GM12878 (cell line): ENCODE data around the gene SVEP1. TPM values are rescaled to one million over a fixed set of nuclear protein-coding genes. Genes with fewer than 3 reads are reported as not detected.

Experiments
- ATAC-seq: fragments of 200-7000 bp; cut with Tn5 transposase; 3 replicates; pipeline ENCODE4 v1.9.1; 2020; ENCODE audit warnings: mild to moderate bottlenecking, moderate library complexity
- BruUV-seq: library from RNA; stranded (reverse); fragments of 400-500 nt; replicated peaks from 2 replicates; lab custom pipeline; 2021; lab: Mats Ljungman, UMichigan
- CTCF ChIA-PET: fragments of 300-600 bp; sonication (Branson Sonifier 250); formaldehyde crosslinking; extraction: SDS; loops from one replicate; lab custom pipeline; 2021; ENCODE audit warnings: inconsistent platforms; lab: Yijun Ruan, JAX
- POLR2A ChIA-PET: fragments of 350-600 bp; formaldehyde crosslinking; extraction: SDS; loops from one replicate; lab custom pipeline; 2021; ENCODE audit warnings: inconsistent platforms; lab: Charles Lee
- RAD21 ChIA-PET: fragments of 300-600 bp; sonication (Branson Sonifier 250); formaldehyde crosslinking; loops from one replicate; lab custom pipeline; 2023; ENCODE audit warnings: antibody characterized with exemption; ENCODE audit not compliant: unreplicated experiment; lab: Charles Lee
- SMC1A ChIA-PET: fragments of 300-600 bp; sonication (Branson Sonifier 250); formaldehyde crosslinking; loops from one replicate; lab custom pipeline; 2023; ENCODE audit not compliant: unreplicated experiment, uncharacterized antibody; lab: Charles Lee
- DNase-seq: peaks from one replicate; pipeline ENCODE4 v3.0.0-alpha.2; 2011; ENCODE audit warnings: low read depth, low spot score
- FAIRE-seq: peaks from 3 replicates; lab custom pipeline; 2011; peaks lifted over from hg19 to GRCh38; lab: Jason Lieb, UNC
- H2AFZ ChIP-seq: 2 replicates; pipeline ENCODE4 v1.6.0; 2011; ENCODE audit warnings: low read depth, low read length, control low read depth; ENCODE audit not compliant: control insufficient read depth
- H3K27ac ChIP-seq: 2 replicates; pipeline ENCODE4 v1.5.1; 2011; ENCODE audit warnings: control low read depth; ENCODE audit not compliant: control insufficient read depth, insufficient read depth
- H3K27me3 ChIP-seq, 2 experiments: replicated peaks in 1 of 2; 2 replicates each; pipeline versions ENCODE4 v1.6.0 to v1.6.1; 2011; ENCODE audit warnings: low read length in 1 of 2; ENCODE audit not compliant: control insufficient read depth in 2 of 2, insufficient read depth in 2 of 2
- H3K36me3 ChIP-seq, 2 experiments: 2 replicates each; pipeline ENCODE4 v1.5.1; 2011; ENCODE audit warnings: low read length in 1 of 2; ENCODE audit not compliant: control insufficient read depth in 2 of 2, insufficient read depth in 2 of 2
- H3K4me1 ChIP-seq: 2 replicates; pipeline ENCODE4 v1.6.1; 2011; ENCODE audit warnings: mild to moderate bottlenecking, low read length, moderate library complexity, mixed read lengths; ENCODE audit not compliant: control insufficient read depth, insufficient read depth
- H3K4me2 ChIP-seq: 2 replicates; pipeline ENCODE4 v1.6.0; 2011; ENCODE audit warnings: control low read depth; ENCODE audit not compliant: control insufficient read depth, insufficient read depth
- H3K4me3 ChIP-seq: fragments of 200-600 bp; sonication (generic); 2 replicates; pipeline ENCODE4 v1.5.1; 2016
- H3K79me2 ChIP-seq: 2 replicates; pipeline ENCODE4 v1.6.0; 2011; ENCODE audit warnings: low read length; ENCODE audit not compliant: control insufficient read depth, insufficient read depth
- H3K9ac ChIP-seq: 2 replicates; pipeline ENCODE4 v1.8.0; 2011; ENCODE audit warnings: low read length, control low read depth, mixed read lengths; ENCODE audit not compliant: control insufficient read depth, insufficient read depth
- H3K9me3 ChIP-seq: replicated peaks from 3 replicates; pipeline ENCODE4 v1.5.1; 2011; ENCODE audit warnings: mild to moderate bottlenecking, low read length; ENCODE audit not compliant: control insufficient read depth, insufficient read depth
- H4K20me1 ChIP-seq: 2 replicates; pipeline ENCODE4 v1.6.0; 2011; ENCODE audit not compliant: control insufficient read depth, insufficient read depth
- CHD1 ChIP-seq: IDR thresholded peaks from 2 replicates; pipeline ENCODE4 v1.6.1; 2012; ENCODE audit warnings: low read depth, low read length, improper control_type of control experiment
- ETV6 ChIP-seq, 2 experiments: fragments of 450-650 bp in 1 of 2; IDR thresholded peaks in 1 of 2; conservative IDR thresholded peaks in 1 of 2; 2 replicates each; pipeline ENCODE4 v1.6.1; 2014; ENCODE audit warnings: antibody characterized with exemption in 1 of 2, borderline replicate concordance in 1 of 2, low read depth in 1 of 2, mild to moderate bottlenecking in 1 of 2, moderate library complexity in 1 of 2
- EZH2 ChIP-seq: IDR thresholded peaks from 2 replicates; pipeline ENCODE4 v1.6.1; 2012; ENCODE audit warnings: low read depth, mild to moderate bottlenecking, control low read depth, inconsistent platforms, low read length, borderline replicate concordance; ENCODE audit not compliant: control insufficient read depth
- FOXK2 ChIP-seq: fragments of 450-650 bp; IDR thresholded peaks from 2 replicates; pipeline ENCODE4 v1.6.1; 2017; ENCODE audit warnings: mild to moderate bottlenecking, moderate library complexity
- HDGF ChIP-seq: fragments of 450-650 bp; IDR thresholded peaks from 2 replicates; pipeline ENCODE4 v1.6.1; 2016; ENCODE audit warnings: antibody characterized with exemption
- MYB ChIP-seq: fragments of 150-350 bp; IDR thresholded peaks from 2 replicates; pipeline ENCODE4 v1.6.1; 2014; ENCODE audit warnings: mild to moderate bottlenecking, low read depth, low read length, borderline replicate concordance
- MYC ChIP-seq: IDR thresholded peaks from 2 replicates; pipeline ENCODE4 v1.6.1; 2011; ENCODE audit warnings: mild to moderate bottlenecking, low read length, moderate library complexity, inconsistent platforms; ENCODE audit not compliant: insufficient read depth, insufficient replicate concordance, insufficient read length, severe bottlenecking
- NFYA ChIP-seq: IDR thresholded peaks from 2 replicates; pipeline ENCODE4 v1.6.1; 2011; ENCODE audit warnings: low read depth, mild to moderate bottlenecking, low read length, improper control_type of control experiment, borderline replicate concordance
- NFYB ChIP-seq: IDR thresholded peaks from 2 replicates; pipeline ENCODE4 v1.6.1; 2011; ENCODE audit warnings: low read depth, mild to moderate bottlenecking, low read length, improper control_type of control experiment, moderate library complexity; ENCODE audit not compliant: insufficient read depth
- POLR2AphosphoS2 ChIP-seq: IDR thresholded peaks from 2 replicates; pipeline ENCODE4 v1.6.1; 2011; ENCODE audit warnings: low read depth, mild to moderate bottlenecking, low read length, improper control_type of control experiment, moderate library complexity
- RFX5 ChIP-seq: IDR thresholded peaks from 2 replicates; pipeline ENCODE4 v1.6.1; 2011; ENCODE audit warnings: low read depth, low read length, improper control_type of control experiment
- RUNX3 ChIP-seq: IDR thresholded peaks from 2 replicates; pipeline ENCODE4 v1.6.1; 2012; ENCODE audit warnings: low read length, inconsistent platforms
- SMC3 ChIP-seq: IDR thresholded peaks from 2 replicates; pipeline ENCODE4 v1.6.1; 2011; ENCODE audit warnings: low read length, improper control_type of control experiment, borderline replicate concordance
- SRF ChIP-seq, 2 experiments: IDR thresholded peaks; 2 replicates each; pipeline ENCODE4 v1.6.1; 2011; ENCODE audit warnings: low read depth in 2 of 2, low read length in 2 of 2, mild to moderate bottlenecking in 1 of 2, moderate library complexity in 1 of 2
- TBL1XR1 ChIP-seq: IDR thresholded peaks from 2 replicates; pipeline ENCODE4 v1.6.1; 2012; ENCODE audit warnings: low read depth, low read length, improper control_type of control experiment
- TCF12 ChIP-seq: IDR thresholded peaks from 2 replicates; pipeline ENCODE4 v1.6.1; 2011; ENCODE audit warnings: low read depth, mild to moderate bottlenecking, low read length
- TCF7 ChIP-seq: IDR thresholded peaks from 2 replicates; pipeline ENCODE4 v1.6.1; 2014; ENCODE audit warnings: antibody characterized with exemption, borderline replicate concordance
- WGBS: methylation state at CpG from one replicate; pipeline ENCODE4 v1.1.6; 2016; ENCODE audit warnings: low lambda C conversion rate; ENCODE audit not compliant: insufficient replicate concordance, insufficient coverage; ENCODE audit errors: missing lambda C conversion rate; 5-methylcytosine and 5-hydroxymethylcytosine counted together
- in situ Hi-C: fragments of 300-500 bp; cut with MboI; formaldehyde crosslinking; loops from 9 replicates; pipeline ENCODE4 v1.14.3; 2018; ENCODE audit warnings: mixed read lengths
- intact Hi-C: fragments of 100-400 bp; cut with micrococcal nuclease; formaldehyde crosslinking; loops from one replicate; pipeline ENCODE4 v1.14.2; 2022; ENCODE audit not compliant: unreplicated experiment
- polyA plus RNA-seq, 11 experiments: library from polyadenylated mRNA; depleted of rRNA in 4 of 11; unstranded in 6 of 11; stranded (reverse) in 5 of 11; fragments of >200 nt; fragmentation: Nextera tagmentation in 4 of 11; fragmentation: Illumina TruSeq in 1 of 11; extraction: Ambion mirVana in 4 of 11; extraction: Trizol in 1 of 11; gene quantifications; 1 replicate in 1 of 11; 2 replicates in 10 of 11; pipeline versions ENCODE4 v1.2.1 to v1.2.3, GENCODE V29; 2011 to 2016; ENCODE audit warnings: inconsistent platforms in 2 of 11, missing spikeins in 2 of 11, low read depth in 1 of 11
- total RNA-seq, 4 experiments: library from RNA; depleted of rRNA in 3 of 4; stranded (reverse); fragments of >200 nt in 3 of 4; fragmentation: Illumina TruSeq in 1 of 4; extraction: Trizol in 1 of 4; gene quantifications; 2 replicates each; pipeline versions ENCODE4 v1.2.1 to v1.2.3, GENCODE V29; 2013 to 2021
- TF ChIP-seq, protein P1 (sequence below): IDR thresholded peaks from 2 replicates; pipeline ENCODE4 v1.6.1; 2012; ENCODE audit warnings: low read depth, low read length, improper control_type of control experiment
- TF ChIP-seq, protein P2 (sequence below): IDR thresholded peaks from 2 replicates; pipeline ENCODE4 v1.6.1; 2012; ENCODE audit warnings: improper control_type of control experiment, low read depth, low read length; ENCODE audit not compliant: insufficient replicate concordance

The SVEP1 gene
- total and polyA plus RNA-seq, 10 of the 15 experiments (the other 5 are each of a cell fraction or from before 2014, with no cell fraction given) = under 0.01 to 0.05 (median 0.01) TPM; not detected in 5

DNA sequence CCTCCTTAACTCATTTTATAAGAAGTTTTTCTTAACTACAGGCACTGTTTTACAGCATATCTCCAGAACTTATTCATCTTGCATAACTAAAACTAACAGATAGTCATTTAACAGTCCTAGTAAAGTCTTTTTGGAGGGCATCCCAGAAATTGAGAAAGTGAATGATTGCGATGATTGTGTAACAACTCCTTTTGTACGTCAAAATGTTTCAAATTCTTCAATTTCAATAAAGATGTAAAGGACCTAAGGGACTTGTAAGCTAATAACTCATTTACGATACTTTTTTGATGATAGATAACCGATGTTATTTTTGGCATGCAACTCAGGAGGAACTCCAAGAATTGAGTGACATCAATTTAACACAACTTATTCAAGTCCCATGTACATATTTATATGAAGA lies 42.7 kb downstream of the SVEP1 start:
- DNase-seq = no peak
- H2AFZ ChIP-seq = no peak overlapping the region
- H3K9ac ChIP-seq = no peak overlapping the region
- intact Hi-C loops = no loop called here
- RAD21 ChIA-PET = no interaction called here
- H3K27me3 ChIP-seq = no peaks in the 10 kb centered on the region
- H3K4me1 ChIP-seq = no peaks in the 10 kb centered on the region
- in situ Hi-C loops = no loop called here
- H3K4me3 ChIP-seq = no peak overlapping the region
- ATAC-seq = no peak
- H3K79me2 ChIP-seq = no peaks in the 10 kb centered on the region
- H3K36me3 ChIP-seq = no peaks in the 10 kb centered on the region
- H3K9me3 ChIP-seq = no peaks in the 10 kb centered on the region
- no TSS peak for BruUV-seq
- TF ChIP-seq RUNX3 (no peak), HDGF (no peak), SMC3 (no peak), NFYB (no peak), TBL1XR1 (no peak), ETV6 (conservative IDR thresholded peaks at IDR 0.05 in 1 of 2, IDR thresholded peaks at IDR 0.05 in 1 of 2; ENCODE audit: borderline replicate concordance in 1 of 2, low read depth in 1 of 2) (no peak), FOXK2 (no peak), MYC (no peak), TCF12 (no peak), TCF7 (no peak), CHD1 (no peak), MYB (no peak), EZH2 (no peak), RFX5 (no peak), SRF (IDR thresholded peaks at IDR 0.05; ENCODE audit: low read depth in 2 of 2, low read length in 2 of 2) (no peak), POLR2AphosphoS2 (no peak), NFYA (no peak)
- TF ChIP-seq, protein P1, sequence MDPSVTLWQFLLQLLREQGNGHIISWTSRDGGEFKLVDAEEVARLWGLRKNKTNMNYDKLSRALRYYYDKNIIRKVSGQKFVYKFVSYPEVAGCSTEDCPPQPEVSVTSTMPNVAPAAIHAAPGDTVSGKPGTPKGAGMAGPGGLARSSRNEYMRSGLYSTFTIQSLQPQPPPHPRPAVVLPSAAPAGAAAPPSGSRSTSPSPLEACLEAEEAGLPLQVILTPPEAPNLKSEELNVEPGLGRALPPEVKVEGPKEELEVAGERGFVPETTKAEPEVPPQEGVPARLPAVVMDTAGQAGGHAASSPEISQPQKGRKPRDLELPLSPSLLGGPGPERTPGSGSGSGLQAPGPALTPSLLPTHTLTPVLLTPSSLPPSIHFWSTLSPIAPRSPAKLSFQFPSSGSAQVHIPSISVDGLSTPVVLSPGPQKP = no peak
- TF ChIP-seq, protein P2, sequence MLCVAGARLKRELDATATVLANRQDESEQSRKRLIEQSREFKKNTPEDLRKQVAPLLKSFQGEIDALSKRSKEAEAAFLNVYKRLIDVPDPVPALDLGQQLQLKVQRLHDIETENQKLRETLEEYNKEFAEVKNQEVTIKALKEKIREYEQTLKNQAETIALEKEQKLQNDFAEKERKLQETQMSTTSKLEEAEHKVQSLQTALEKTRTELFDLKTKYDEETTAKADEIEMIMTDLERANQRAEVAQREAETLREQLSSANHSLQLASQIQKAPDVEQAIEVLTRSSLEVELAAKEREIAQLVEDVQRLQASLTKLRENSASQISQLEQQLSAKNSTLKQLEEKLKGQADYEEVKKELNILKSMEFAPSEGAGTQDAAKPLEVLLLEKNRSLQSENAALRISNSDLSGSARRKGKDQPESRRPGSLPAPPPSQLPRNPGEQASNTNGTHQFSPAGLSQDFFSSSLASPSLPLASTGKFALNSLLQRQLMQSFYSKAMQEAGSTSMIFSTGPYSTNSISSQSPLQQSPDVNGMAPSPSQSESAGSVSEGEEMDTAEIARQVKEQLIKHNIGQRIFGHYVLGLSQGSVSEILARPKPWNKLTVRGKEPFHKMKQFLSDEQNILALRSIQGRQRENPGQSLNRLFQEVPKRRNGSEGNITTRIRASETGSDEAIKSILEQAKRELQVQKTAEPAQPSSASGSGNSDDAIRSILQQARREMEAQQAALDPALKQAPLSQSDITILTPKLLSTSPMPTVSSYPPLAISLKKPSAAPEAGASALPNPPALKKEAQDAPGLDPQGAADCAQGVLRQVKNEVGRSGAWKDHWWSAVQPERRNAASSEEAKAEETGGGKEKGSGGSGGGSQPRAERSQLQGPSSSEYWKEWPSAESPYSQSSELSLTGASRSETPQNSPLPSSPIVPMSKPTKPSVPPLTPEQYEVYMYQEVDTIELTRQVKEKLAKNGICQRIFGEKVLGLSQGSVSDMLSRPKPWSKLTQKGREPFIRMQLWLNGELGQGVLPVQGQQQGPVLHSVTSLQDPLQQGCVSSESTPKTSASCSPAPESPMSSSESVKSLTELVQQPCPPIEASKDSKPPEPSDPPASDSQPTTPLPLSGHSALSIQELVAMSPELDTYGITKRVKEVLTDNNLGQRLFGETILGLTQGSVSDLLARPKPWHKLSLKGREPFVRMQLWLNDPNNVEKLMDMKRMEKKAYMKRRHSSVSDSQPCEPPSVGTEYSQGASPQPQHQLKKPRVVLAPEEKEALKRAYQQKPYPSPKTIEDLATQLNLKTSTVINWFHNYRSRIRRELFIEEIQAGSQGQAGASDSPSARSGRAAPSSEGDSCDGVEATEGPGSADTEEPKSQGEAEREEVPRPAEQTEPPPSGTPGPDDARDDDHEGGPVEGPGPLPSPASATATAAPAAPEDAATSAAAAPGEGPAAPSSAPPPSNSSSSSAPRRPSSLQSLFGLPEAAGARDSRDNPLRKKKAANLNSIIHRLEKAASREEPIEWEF = no peak
- CTCF ChIA-PET = no interaction called here
- no peak for FAIRE-seq
- no peak overlapping the region for H3K27ac ChIP-seq
- no peak overlapping the region for H3K4me2 ChIP-seq
- 54% methylated on average over 4 of the region's 4 CpGs for WGBS
- POLR2A ChIA-PET = no interaction called here
- H4K20me1 ChIP-seq = no peaks in the 10 kb centered on the region
- SMC1A ChIA-PET = no interaction called here
